GM21529 (cell line): ENCODE results near the gene RAB23.
"Not testable (repeated sequence)": the region's sequence is repeated elsewhere in the genome, so short reads cannot be mapped to it uniquely, and the experiment has no call there.

Experiments used
- ATAC-seq: cut with Tn5 transposase; IDR thresholded peaks from one replicate; pipeline ENCODE4 v1.9.1; 2021; ENCODE audit not compliant: unreplicated experiment

RAB23 gene

DNA sequence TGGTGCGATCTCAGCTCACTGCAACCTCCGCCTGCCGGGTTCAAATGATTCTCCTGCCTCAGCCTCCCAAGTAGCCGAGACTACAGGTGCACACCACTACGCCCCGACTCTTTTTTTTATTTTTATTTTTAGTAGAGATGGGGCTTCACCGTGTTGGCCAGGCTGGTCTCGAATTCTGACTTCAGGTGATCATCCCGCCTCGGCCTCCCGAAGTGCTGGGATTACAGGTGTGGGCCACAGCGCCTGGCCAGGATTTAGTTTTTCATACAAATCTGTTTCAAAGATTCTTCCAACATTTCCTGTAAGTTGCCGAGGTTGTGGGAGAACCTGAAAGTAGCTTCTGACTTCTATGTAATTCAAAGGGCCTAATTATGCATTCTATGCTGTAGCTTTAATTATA lies 21.4 kb upstream of the RAB23 start:
- ATAC-seq = not testable (repeated sequence)

DNA sequence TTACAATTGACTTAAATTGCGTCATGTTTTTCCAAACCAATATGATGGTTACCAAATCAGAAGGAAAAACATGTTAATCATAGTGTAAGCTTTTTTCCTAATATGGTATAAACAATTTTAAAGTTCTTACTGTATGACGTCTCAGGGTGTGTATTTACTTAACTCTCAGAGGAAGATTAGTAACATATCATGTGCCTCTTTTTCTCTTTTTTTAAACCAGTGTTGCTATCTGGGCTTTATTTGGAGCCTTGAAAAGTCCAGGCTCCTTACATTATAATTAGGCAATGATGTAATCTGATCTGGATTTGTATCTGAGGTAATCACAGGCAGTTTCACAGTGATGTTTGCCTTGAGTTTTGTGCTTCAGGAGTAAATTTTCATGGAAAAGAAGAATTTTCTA lies 20.4 kb upstream of the RAB23 start:
- ATAC-seq = no peak

DNA sequence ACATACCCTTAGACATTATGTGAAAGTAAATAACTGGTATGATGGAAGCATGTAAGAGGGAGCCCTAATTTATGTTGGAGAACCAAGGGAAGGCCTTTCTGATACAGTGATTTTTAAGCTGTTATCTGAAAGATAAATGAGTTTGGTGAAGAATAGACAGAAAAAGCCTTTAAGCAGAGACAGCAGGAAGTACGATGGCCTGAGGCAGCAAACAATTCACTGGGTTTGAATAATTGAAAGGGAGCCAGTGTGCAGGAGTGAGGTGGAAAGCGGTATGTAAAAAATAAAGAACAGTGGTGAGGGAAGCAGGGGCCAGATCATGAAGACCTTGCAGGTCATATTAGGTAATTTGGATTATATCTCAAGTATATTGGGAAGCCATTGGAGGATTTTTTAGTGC lies 4.1 kb upstream of the RAB23 start:
- ATAC-seq = no peak

GRCh38 chr6:57224769-57225515 lies 2.8 kb upstream of the RAB23 start:
- ATAC-seq = no peak

- no peak for ATAC-seq
Observed at GRCh38 chr6:57222743-57223077, 603 bp upstream of the RAB23 start.

- peak; percentile 80 for ATAC-seq
Observed at GRCh38 chr6:57221191-57221935, 744 bp downstream of the RAB23 start.

DNA sequence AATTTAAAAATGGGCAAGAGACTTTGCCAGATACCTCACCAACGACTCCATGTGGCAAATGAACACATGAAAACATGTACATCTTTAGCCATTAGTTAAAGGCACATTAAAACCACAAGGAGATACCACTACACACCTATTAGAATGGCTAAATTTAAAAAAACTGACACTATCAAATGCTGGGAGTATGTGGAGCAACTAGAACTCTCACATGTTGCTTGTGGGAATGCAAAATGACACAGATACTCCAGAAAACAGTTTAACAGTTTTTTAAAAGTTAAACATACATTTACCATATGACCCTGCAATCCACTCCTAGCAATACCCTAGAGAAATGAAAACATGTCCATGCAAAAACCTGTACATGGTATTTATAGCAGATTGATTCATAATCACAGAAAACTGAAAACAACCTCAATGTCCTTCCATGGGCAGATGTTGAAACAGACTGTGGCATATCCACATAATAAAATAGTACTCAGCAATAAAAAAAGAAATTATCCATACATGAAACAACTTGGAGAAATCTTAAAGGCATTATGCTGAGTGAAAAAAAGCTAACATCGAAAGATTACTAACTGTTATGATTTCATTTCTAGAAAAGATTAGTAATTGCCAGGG lies 1.9 kb downstream of the RAB23 start:
- ATAC-seq = no peak

DNA sequence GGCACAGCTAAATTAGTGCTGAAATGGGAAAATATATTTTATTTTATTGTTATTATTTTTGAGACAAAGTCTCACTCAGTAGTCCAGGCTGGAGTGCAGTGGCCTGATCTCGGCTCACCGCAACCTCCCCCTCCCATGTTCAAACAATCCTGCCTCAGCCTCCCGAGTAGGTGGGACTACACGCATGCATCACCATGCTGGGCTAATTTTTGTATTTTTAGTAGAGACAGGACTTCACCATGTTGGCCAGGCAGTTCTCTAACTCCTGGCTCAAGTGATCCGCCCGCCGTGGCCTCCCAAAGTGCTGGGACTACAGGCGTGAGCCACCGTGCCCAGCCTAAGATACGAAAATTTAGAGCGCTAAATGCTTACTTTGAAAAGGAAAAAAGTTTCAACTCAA lies 4.8 kb downstream of the RAB23 start:
- ATAC-seq = no peak

DNA sequence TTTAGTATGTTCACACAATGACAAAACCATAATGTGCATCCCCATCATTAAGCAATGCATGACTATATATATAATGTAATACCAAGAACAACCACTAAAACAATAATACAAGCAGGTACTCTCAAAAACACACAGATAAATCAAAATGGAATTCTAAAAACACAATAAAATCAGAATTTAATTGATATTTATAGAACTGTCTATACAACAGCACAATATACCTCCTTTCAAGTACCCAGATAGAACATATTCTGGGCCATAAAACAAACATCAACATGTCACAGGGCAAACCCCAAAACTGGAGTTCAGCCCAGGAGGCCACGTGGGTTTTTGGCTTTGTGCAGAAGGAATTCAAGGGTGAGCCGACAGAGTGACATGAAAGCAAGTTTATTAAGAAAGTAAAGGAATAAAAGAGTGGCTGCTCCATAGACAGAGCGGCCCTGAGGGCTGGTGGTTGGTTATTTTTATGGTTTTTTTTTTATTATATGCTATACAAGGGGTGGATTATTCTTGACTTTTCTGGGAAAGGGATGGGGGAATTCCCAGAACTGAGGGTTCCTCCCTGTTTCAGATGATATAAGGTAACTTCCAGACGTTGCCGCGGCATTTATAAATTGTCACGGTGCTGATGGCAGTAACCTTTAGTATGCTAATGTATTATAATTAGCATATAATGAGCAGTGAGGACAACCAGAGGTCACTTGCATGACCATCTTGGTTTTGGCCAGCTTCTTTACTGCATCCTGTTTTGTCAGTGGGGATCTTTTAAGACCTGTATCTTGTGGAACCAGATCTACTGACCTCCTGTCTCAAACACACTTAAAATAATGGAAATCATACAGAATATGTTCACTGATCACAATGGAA lies 5.6 kb downstream of the RAB23 start:
- no peak for ATAC-seq

DNA sequence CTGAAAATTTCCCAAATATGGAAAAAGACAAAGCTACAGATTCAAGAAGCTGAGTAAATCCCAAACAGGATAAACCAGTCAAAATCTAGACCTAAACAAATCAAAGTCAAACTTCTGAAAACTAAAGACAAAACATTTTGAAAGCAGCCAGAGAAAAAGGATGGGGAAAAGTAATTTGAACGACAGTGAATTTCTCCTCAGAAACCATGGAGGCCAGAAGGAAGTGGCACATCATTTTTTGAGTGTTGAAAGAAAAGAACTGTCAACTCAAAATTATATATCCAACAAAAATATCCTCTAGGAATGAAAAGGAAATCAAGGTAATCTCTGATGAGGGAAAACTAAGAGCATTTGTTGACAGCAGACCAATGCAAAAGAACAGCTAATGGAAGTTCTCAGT lies 6.8 kb downstream of the RAB23 start:
- no peak for ATAC-seq

DNA sequence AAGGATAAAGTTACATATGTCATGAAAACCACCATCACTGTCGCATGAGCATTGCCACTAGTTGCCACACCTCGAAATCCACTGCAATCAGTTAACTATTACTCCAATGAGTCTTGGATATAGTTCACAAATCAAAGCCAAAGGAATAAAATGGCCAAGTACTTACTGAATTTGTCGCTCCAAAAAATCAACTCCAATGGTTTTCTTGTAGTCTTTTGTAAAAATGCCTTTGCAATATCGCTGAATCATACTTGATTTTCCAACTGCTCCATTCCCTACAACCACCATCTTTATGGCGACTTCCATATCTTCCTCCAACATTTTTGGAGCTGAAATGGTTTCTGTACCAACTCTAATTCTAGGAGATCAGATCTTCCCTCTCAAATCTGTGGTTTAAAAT lies 12.0 kb downstream of the RAB23 start:
- ATAC-seq = no peak

- no peak for ATAC-seq
Observed at GRCh38 chr6:57209030-57209429, 13.1 kb downstream of the RAB23 start.

DNA sequence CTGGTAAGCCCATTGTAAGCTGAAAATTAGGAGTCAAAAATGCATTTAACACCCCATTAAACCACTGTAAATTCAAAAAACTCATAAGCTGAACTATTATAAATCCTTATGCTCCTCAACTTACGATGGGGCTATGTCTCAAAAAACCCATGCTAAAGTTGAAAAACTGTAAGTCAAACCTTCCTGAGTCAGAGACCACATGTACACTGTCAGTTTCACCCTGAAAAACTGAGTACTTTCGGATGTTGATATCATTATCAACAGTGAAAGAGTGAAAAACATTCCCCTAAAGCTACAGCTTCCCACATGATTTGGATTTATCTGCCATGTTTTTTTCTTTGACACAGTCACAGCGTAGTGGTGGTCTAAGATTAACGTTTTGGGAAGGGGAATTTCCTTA lies 14.2 kb downstream of the RAB23 start:
- no peak for ATAC-seq

DNA sequence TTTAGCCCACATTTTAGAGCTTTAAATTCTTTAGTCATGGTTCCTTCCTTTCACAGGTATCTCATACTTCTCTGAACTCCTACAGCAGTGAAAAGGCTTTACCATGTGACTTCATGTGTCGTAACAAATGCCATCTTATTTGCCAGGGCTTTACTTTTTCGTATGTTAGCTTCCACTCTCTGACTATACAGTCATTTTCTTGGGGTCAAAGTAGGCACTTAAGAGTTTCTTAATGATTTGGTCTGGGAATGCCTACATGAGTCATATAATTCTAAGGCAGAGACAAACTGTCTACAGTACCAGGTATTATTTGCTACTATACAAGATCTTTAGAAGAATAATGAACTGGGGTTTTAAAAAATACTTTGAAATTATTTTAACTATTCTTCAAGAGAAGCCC lies 15.0 kb downstream of the RAB23 start:
- no peak for ATAC-seq

GRCh38 chr6:57205550-57206328 lies 16.4 kb downstream of the RAB23 start:
- no peak for ATAC-seq

DNA sequence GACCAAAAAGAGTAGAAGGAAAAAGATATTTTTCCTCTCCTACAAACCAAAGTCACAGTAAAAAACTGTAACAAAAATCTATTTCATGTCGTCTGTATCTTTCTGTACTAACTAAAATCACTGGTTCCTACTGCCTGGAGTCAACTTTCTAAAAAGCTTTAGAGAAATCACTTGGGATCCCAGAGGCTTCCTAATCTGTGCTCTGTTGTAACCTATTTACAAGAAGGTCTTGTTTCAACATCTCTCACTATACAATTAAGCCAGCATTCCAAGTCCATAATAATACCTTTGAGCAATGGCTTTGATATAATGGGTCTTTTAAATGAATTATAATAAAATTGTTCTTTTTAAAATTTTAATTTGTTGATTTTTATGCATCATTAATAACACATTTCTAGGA lies 20.4 kb downstream of the RAB23 start:
- ATAC-seq = no peak

DNA sequence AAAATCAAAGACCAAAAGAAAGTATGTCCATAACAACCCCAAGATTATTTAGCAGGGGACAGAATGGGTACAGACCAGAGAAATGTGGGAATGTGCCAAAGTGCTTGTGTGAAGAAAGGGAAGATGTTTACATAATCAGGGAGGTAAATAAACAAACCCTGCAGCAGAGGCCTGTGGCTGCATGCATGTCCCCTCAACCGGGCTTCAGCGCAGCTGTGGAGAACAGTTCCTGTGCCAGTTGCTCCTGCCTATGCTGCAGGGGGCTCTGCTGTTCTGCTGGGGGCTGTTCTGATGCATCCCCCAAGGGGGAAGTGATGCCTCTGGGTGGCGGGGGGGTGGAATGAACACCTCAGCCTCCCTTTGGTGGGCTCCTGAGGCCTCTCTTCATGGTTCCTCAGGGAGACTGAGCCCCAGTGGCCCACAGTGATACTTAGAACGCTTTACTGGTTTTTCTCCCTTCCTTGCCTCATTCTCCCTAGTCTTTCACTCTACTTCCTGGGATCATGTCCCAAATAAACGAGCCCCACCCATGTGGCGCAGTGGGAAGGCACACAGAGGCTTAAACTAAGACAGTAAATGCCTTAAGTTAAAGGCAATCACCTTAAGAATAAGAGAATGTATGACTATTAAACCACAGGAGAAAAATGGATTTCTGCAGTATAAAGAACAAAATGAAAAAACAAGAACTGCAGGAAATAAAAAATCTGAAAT lies 23.0 kb downstream of the RAB23 start:
- no peak for ATAC-seq

DNA sequence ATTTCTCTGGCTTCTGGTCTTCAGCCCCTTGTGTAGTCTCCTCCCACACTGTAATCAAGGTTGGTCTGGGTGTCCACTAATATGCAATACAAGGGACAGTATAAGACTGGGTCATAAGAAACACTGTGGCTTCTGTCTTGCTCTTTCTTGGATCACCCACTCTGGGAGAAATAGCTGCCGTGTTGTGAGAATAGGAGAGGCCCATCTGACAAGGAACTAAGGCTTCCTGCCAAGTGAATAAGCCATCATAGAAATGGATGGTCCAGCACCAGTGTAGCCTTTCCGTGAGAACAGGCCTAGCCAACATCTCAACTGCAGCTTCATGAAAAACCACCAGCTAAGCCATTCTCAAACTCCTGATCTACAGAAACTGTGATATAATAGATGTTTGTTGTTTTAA lies 26.6 kb downstream of the RAB23 start:
- ATAC-seq = no peak

DNA sequence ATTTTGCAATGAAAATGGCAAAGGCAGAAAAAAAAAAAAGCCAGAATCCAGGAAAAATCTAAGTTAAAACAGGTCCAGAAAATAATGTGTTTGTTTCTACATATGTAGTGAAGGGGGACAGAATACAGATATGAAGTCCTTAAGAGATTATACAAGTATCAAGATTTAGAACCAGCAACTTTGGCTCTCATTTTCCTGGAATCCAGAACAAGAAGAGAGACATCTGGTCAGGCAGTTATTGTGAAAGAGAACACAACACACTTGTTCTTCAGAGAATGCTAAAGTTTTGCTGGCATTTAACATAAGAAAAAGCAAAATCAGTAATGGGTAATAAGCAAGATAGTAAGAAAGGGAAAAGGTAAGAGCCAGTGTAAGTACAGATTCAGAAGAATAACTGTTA lies 28.9 kb downstream of the RAB23 start:
- no peak for ATAC-seq

GRCh38 chr6:57190140-57190539 lies 32.0 kb downstream of the RAB23 start:
- ATAC-seq = no peak
